Liver (tissue), 3 donors: ENCODE measurements around the gene FLOT1.
A peak's percentile ranks its signal among the peaks of the same experiment; 100 is the strongest.

Experiments used
- ATF3 ChIP-seq: IDR thresholded peaks from 2 replicates; pipeline ENCODE4 v1.6.1; 2016; ENCODE audit warnings: antibody characterized with exemption
- CTCF ChIP-seq: fragments of 150-350 bp; IDR thresholded peaks from 2 replicates; pipeline ENCODE4 v1.5.1; 2017; ENCODE audit warnings: improper control_type of control experiment, low read depth, low read length; ENCODE audit not compliant: missing input control
- EGR1 ChIP-seq, 2 donors: IDR thresholded peaks; 2 replicates each; pipeline ENCODE4 v1.6.1; 2016 to 2018; ENCODE audit warnings: antibody characterized with exemption in 2 of 2, low read depth in 2 of 2
- FOXA1 ChIP-seq: IDR thresholded peaks from 2 replicates; pipeline ENCODE4 v1.6.1; 2016; ENCODE audit warnings: antibody characterized with exemption
- HNF4A ChIP-seq, 2 donors: conservative IDR thresholded peaks; 2 replicates each; pipeline ENCODE4 v1.6.1; 2016; ENCODE audit warnings: antibody characterized with exemption in 2 of 2, mild to moderate bottlenecking in 2 of 2
- HNF4G ChIP-seq: IDR thresholded peaks from 2 replicates; pipeline ENCODE4 v1.6.1; 2016; ENCODE audit warnings: antibody characterized with exemption
- JUND ChIP-seq, 2 donors: IDR thresholded peaks; 2 replicates each; pipeline ENCODE4 v1.6.1; 2016; ENCODE audit warnings: antibody characterized with exemption in 2 of 2
- MAX ChIP-seq: IDR thresholded peaks from 2 replicates; pipeline ENCODE4 v1.6.1; 2016; ENCODE audit warnings: antibody characterized with exemption
- RAD21 ChIP-seq, 2 donors: IDR thresholded peaks; 2 replicates each; pipeline ENCODE4 v1.6.1; 2016; ENCODE audit warnings: antibody characterized with exemption in 2 of 2, mild to moderate bottlenecking in 2 of 2
- REST ChIP-seq: IDR thresholded peaks from 2 replicates; pipeline ENCODE4 v1.6.1; 2016; ENCODE audit warnings: antibody characterized with exemption, mild to moderate bottlenecking
- SP1 ChIP-seq: IDR thresholded peaks from 2 replicates; pipeline ENCODE4 v1.6.1; 2018; ENCODE audit warnings: antibody characterized with exemption, mild to moderate bottlenecking
- TAF1 ChIP-seq: conservative IDR thresholded peaks from 2 replicates; pipeline ENCODE4 v1.6.1; 2016; ENCODE audit warnings: antibody characterized with exemption, mild to moderate bottlenecking
- YY1 ChIP-seq: IDR thresholded peaks from 2 replicates; pipeline ENCODE4 v1.6.1; 2016; ENCODE audit warnings: antibody characterized with exemption, mild to moderate bottlenecking
- donor health status: healthy.
- donor health status: healthy.

GRCh38 chr6:30721198-30722024 is 21.1 kb downstream of the FLOT1 start:
- no peak for TF ChIP-seq ATF3
- TF ChIP-seq CTCF: peak; percentile 50
- no peak for TF ChIP-seq FOXA1
- no peak for TF ChIP-seq MAX
- no peak for TF ChIP-seq HNF4A (conservative IDR thresholded peaks at IDR 0.05)
- no peak for TF ChIP-seq JUND (IDR thresholded peaks at IDR 0.05)
- no peak for TF ChIP-seq RAD21 (IDR thresholded peaks at IDR 0.05)
- no peak for TF ChIP-seq YY1
- no peak for TF ChIP-seq TAF1
- TF ChIP-seq EGR1 (IDR thresholded peaks at IDR 0.05; ENCODE audit: low read depth in 2 of 2): no peak
- TF ChIP-seq REST: no peak
- TF ChIP-seq SP1: no peak
- TF ChIP-seq HNF4G: no peak
